ENCODE results near the gene COLEC12. TPM values are rescaled to one million over a fixed set of nuclear protein-coding genes. Genes with fewer than 3 reads are reported as not detected.

Gene COLEC12
- total RNA-seq, 4 donors from 2014 or later, result 6.3 to 34.7 (median 19.8) TPM

GRCh38 chr18:384897-385296 lies 115.6 kb downstream of the COLEC12 start:
- no peaks in the 10 kb centered on the region for H3K4me1 ChIP-seq
- no peak for DNase-seq
- intact Hi-C loops (cut with DNase I), result no loop called here
- no peaks in the 10 kb centered on the region for H3K36me3 ChIP-seq
- no peaks in the 10 kb centered on the region for H3K27me3 ChIP-seq
- no peaks in the 10 kb centered on the region for H3K9me3 ChIP-seq
- 94 to 95% methylated on average over 1 to 2 of the region's 2 CpGs for WGBS, 2 donors
- TF ChIP-seq CTCF (IDR thresholded peaks at IDR 0.05), result no peak
- no peak for TF ChIP-seq POLR2A (IDR thresholded peaks at IDR 0.05)
- no peak overlapping the region for H3K27ac ChIP-seq
- no peak overlapping the region for H3K4me3 ChIP-seq (replicated peaks in 1 of 3)

- WGBS, 2 donors, result 89 to 91% methylated on average over 3 of the region's 3 CpGs
- Histone ChIP-seq H3K27me3 (no peaks in the 10 kb centered on the region), H3K4me1 (no peaks in the 10 kb centered on the region), H3K27ac (no peak overlapping the region), H3K9me3 (no peaks in the 10 kb centered on the region), H3K36me3 (no peaks in the 10 kb centered on the region), H3K4me3 (replicated peaks in 1 of 3) (no peak overlapping the region)
- no peak for DNase-seq
- intact Hi-C loops (cut with DNase I), result no loop called here
- no peak for TF ChIP-seq POLR2A (IDR thresholded peaks at IDR 0.05)
- TF ChIP-seq CTCF (IDR thresholded peaks at IDR 0.05), result no peak
These were observed 117.4 kb downstream of the COLEC12 start for GRCh38 chr18:383135-383534.

- Histone ChIP-seq H3K4me1 (no peaks in the 10 kb centered on the region), H3K9me3 (no peaks in the 10 kb centered on the region), H3K4me3 (replicated peaks in 1 of 3) (no peak overlapping the region), H3K27me3 (no peaks in the 10 kb centered on the region), H3K27ac (no peak overlapping the region), H3K36me3 (no peaks in the 10 kb centered on the region)
- intact Hi-C loops (cut with DNase I), result no loop called here
- no peak for TF ChIP-seq POLR2A (IDR thresholded peaks at IDR 0.05)
- no peak for TF ChIP-seq CTCF (IDR thresholded peaks at IDR 0.05)
- DNase-seq, result no peak
- 50 to 59% methylated on average over 3 of the region's 3 CpGs for WGBS, 2 donors
These were observed 118.0 kb downstream of the COLEC12 start for GRCh38 chr18:382423-382984.

- H3K27ac ChIP-seq, result no peak overlapping the region
- H3K27me3 ChIP-seq, result no peaks in the 10 kb centered on the region
- no peak overlapping the region for H3K4me3 ChIP-seq (replicated peaks in 1 of 3)
- TF ChIP-seq CTCF (IDR thresholded peaks at IDR 0.05) (no peak), POLR2A (IDR thresholded peaks at IDR 0.05) (no peak)
- H3K36me3 ChIP-seq, result no peaks in the 10 kb centered on the region
- intact Hi-C loops (cut with DNase I), result no loop called here
- 75 to 81% methylated on average over 10 of the region's 10 CpGs for WGBS, 2 donors
- peaks cover 0 to 3% of the 10 kb centered on the region in 2 donors for H3K4me1 ChIP-seq
- no peaks in the 10 kb centered on the region for H3K9me3 ChIP-seq
- no peak for DNase-seq
These were observed 120.7 kb downstream of the COLEC12 start for GRCh38 chr18:379681-380330.

- Histone ChIP-seq H3K27me3 (no peaks in the 10 kb centered on the region), H3K4me1 (peaks cover 0 to 5% of the 10 kb centered on the region in 2 donors), H3K4me3 (replicated peaks in 1 of 3) (no peak overlapping the region), H3K36me3 (no peaks in the 10 kb centered on the region), H3K27ac (no peak overlapping the region), H3K9me3 (no peaks in the 10 kb centered on the region)
- TF ChIP-seq POLR2A (IDR thresholded peaks at IDR 0.05) (no peak), CTCF (IDR thresholded peaks at IDR 0.05) (no peak)
- intact Hi-C loops (cut with DNase I), result no loop called here
- 81 to 86% methylated on average over 8 of the region's 8 CpGs for WGBS, 2 donors
- DNase-seq, result no peak
These were observed 122.4 kb downstream of the COLEC12 start for GRCh38 chr18:378079-378478.

Data from thyroid gland (tissue), 4 donors.